Measurements from ENCODE around the gene VTI1A.

Gene VTI1A

GRCh38 chr10:112475575-112476218 lies 28.7 kb downstream of the VTI1A start:
- DNase-seq (ENCODE audit: low spot score): no peak
- TF ChIP-seq CTCF (IDR thresholded peaks at IDR 0.05; ENCODE audit: extremely low read depth, insufficient read depth, missing control alignments): peak; percentile 41
- in situ Hi-C loops (cut with MboI; ENCODE audit: low pct_unique_long_range_greater_than_20kb, low sequenced_read_pairs, unreplicated experiment): no loop called here

GRCh38 chr10:112481602-112482001 lies 34.6 kb downstream of the VTI1A start:
- DNase-seq (ENCODE audit: low spot score): no peak
- no peak for TF ChIP-seq CTCF (IDR thresholded peaks at IDR 0.05; ENCODE audit: extremely low read depth, insufficient read depth, missing control alignments)
- in situ Hi-C loops (cut with MboI; ENCODE audit: low pct_unique_long_range_greater_than_20kb, low sequenced_read_pairs, unreplicated experiment): no loop called here

GRCh38 chr10:112484399-112484798 lies 37.4 kb downstream of the VTI1A start:
- DNase-seq (ENCODE audit: low spot score): no peak
- no peak for TF ChIP-seq CTCF (IDR thresholded peaks at IDR 0.05; ENCODE audit: extremely low read depth, insufficient read depth, missing control alignments)
- in situ Hi-C loops (cut with MboI; ENCODE audit: low pct_unique_long_range_greater_than_20kb, low sequenced_read_pairs, unreplicated experiment): no loop called here

- in situ Hi-C loops (cut with MboI; ENCODE audit: low pct_unique_long_range_greater_than_20kb, low sequenced_read_pairs, unreplicated experiment): no loop called here
- no peak for DNase-seq (ENCODE audit: low spot score)
- TF ChIP-seq CTCF (IDR thresholded peaks at IDR 0.05; ENCODE audit: extremely low read depth, insufficient read depth, missing control alignments): no peak
These were observed 40.9 kb downstream of the VTI1A start for GRCh38 chr10:112487964-112488363.

- DNase-seq (ENCODE audit: low spot score): no peak
- TF ChIP-seq CTCF (IDR thresholded peaks at IDR 0.05; ENCODE audit: extremely low read depth, insufficient read depth, missing control alignments): no peak
- in situ Hi-C loops (cut with MboI; ENCODE audit: low pct_unique_long_range_greater_than_20kb, low sequenced_read_pairs, unreplicated experiment): no loop called here
These were observed 43.5 kb downstream of the VTI1A start for GRCh38 chr10:112490545-112490944.

- DNase-seq (ENCODE audit: low spot score): no peak
- in situ Hi-C loops (cut with MboI; ENCODE audit: low pct_unique_long_range_greater_than_20kb, low sequenced_read_pairs, unreplicated experiment): no loop called here
- no peak for TF ChIP-seq CTCF (IDR thresholded peaks at IDR 0.05; ENCODE audit: extremely low read depth, insufficient read depth, missing control alignments)
These were observed 44.1 kb downstream of the VTI1A start for GRCh38 chr10:112491144-112491543.
